ENCODE measurements around the gene LRRC8A.

DNA sequence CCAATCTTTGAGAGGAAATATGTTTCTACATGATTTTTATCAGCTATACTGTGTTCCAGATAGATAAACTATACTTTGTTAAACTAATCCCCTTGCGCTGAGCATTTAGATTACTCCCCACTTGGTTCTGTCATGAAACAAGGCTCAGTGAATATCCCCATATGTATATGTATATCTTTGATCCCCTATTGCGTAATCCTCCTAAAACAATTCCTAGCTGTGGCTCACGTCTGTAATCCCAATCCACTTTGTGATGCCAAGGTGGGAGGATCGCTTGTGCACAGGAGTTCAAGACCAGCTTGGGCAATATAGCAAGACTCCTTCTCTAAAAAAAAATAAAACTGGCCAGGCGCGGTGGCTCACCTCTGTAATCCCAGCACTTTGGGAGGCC is 41.6 kb downstream of the LRRC8A start:
- TF ChIP-seq, protein P1, sequence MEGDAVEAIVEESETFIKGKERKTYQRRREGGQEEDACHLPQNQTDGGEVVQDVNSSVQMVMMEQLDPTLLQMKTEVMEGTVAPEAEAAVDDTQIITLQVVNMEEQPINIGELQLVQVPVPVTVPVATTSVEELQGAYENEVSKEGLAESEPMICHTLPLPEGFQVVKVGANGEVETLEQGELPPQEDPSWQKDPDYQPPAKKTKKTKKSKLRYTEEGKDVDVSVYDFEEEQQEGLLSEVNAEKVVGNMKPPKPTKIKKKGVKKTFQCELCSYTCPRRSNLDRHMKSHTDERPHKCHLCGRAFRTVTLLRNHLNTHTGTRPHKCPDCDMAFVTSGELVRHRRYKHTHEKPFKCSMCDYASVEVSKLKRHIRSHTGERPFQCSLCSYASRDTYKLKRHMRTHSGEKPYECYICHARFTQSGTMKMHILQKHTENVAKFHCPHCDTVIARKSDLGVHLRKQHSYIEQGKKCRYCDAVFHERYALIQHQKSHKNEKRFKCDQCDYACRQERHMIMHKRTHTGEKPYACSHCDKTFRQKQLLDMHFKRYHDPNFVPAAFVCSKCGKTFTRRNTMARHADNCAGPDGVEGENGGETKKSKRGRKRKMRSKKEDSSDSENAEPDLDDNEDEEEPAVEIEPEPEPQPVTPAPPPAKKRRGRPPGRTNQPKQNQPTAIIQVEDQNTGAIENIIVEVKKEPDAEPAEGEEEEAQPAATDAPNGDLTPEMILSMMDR (IDR thresholded peaks at IDR 0.05; ENCODE audit: low read depth, low read length, poor library complexity, severe bottlenecking): no peak
- TF ChIP-seq EZH2phosphoT487 (IDR thresholded peaks at IDR 0.05; ENCODE audit: borderline replicate concordance, low read length): no peak

All from DOHH2 (cell line).